Vagina (tissue), 2 donors: ENCODE results near the gene NXPH2. TPM values are rescaled to one million over a fixed set of nuclear protein-coding genes. Genes with fewer than 3 reads are reported as not detected.
"Not testable (repeated sequence)": the region's sequence is repeated elsewhere in the genome, so short reads cannot be mapped to it uniquely, and the experiment has no call there.

Source experiments
- DNase-seq, 2 donors: peaks; one replicate each; pipeline ENCODE4 v3.0.0-alpha.2; 2017; ENCODE audit errors: extremely low spot score in 2 of 2
- H3K27ac ChIP-seq: fragments of 200-600 bp; sonication (generic); one replicate; pipeline ENCODE4 v1.5.1; 2019
- H3K27me3 ChIP-seq: fragments of 200-600 bp; sonication (generic); one replicate; pipeline ENCODE4 v1.5.1; 2019
- H3K36me3 ChIP-seq, 2 donors: fragments of 200-600 bp; sonication (generic); one replicate each; pipeline ENCODE4 v1.5.1; 2017 to 2019
- H3K4me1 ChIP-seq: fragments of 200-600 bp; sonication (generic); one replicate; pipeline ENCODE4 v1.5.1; 2019
- H3K4me3 ChIP-seq, 2 donors: fragments of 200-600 bp; sonication (generic); 1 replicate in 1 of 2; 2 replicates in 1 of 2; pipeline ENCODE4 v1.5.1; 2016 to 2019
- H3K9me3 ChIP-seq: fragments of 200-600 bp; sonication (generic); one replicate; pipeline ENCODE4 v1.5.1; 2019
- POLR2A ChIP-seq, 2 donors: fragments of 450-650 bp; IDR thresholded peaks; one replicate each; pipeline ENCODE4 v1.6.1; 2017; ENCODE audit warnings: antibody characterized with exemption in 2 of 2, mild to moderate bottlenecking in 2 of 2, moderate library complexity in 2 of 2
- POLR2AphosphoS5 ChIP-seq, 2 donors: sonication (generic); formaldehyde crosslinking; IDR thresholded peaks; one replicate each; pipeline ENCODE4 v1.9.0; 2017; ENCODE audit warnings: antibody characterized with exemption in 2 of 2, mild to moderate bottlenecking in 2 of 2, low read depth in 1 of 2; ENCODE audit not compliant: insufficient read depth in 1 of 2
- intact Hi-C: fragments of 100-400 bp; cut with DNase I; formaldehyde crosslinking; loops from one replicate; pipeline ENCODE4 v1.15.1; 2023
- total RNA-seq: library from RNA; depleted of rRNA; stranded (reverse); fragments of >200 nt; gene quantifications from one replicate; pipeline ENCODE4 v1.2.3, GENCODE V29; 2016
- TF ChIP-seq, protein P1 (sequence below), 3 experiments: fragments of 450-650 bp in 2 of 3; fragments of 200-600 bp in 1 of 3; sonication (generic) in 1 of 3; IDR thresholded peaks; one replicate each; pipeline ENCODE4 v1.5.1; 2017 to 2019; ENCODE audit warnings: antibody characterized with exemption in 3 of 3, mild to moderate bottlenecking in 2 of 3, moderate library complexity in 2 of 3

NXPH2 gene
- total RNA-seq, 1 donor from 2014 or later, result not detected

DNA sequence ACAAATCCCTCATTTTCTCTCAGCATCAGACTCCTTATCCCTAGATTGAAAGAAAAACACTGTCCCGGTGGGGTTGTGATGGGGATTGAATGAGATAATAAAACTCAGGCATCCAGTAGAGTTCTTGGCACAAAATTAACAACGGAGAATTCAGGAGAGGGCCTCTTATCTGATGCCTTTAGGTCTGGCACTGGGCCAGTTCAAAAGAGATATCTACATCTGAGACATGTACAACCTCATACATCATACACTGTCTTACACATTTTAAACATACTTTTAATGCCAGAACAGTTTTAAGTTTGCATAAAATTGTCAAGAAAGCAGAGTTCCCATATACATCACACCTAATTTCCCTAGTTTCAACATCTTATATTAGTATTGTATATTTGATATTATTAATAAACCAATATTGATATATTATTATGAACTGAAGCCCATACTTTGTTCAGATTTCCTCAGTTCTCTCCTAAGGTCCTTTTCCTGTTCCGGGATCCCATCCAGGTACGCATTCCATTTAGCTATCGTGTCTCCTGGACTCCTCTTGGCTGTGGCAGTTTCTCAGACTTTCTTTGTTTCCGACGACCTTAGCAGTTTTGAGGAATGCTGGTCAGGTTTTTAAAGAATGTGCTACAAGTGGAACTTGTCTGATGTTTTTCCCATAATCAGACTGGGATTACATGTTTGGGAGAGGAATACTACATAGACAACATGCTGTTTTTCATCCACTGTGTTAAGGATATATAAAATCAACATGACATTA is 27.8 kb downstream of the NXPH2 start:
- no peaks in the 10 kb centered on the region for H3K9me3 ChIP-seq
- no peak for DNase-seq
- H3K27me3 ChIP-seq, result no peaks in the 10 kb centered on the region
- no peaks in the 10 kb centered on the region for H3K36me3 ChIP-seq
- no peak overlapping the region for H3K27ac ChIP-seq
- H3K4me1 ChIP-seq, result no peaks in the 10 kb centered on the region
- H3K4me3 ChIP-seq, result no peak overlapping the region
- TF ChIP-seq POLR2A (IDR thresholded peaks at IDR 0.05) (no peak), POLR2AphosphoS5 (IDR thresholded peaks at IDR 0.05; ENCODE audit: insufficient read depth in 1 of 2, low read depth in 1 of 2) (no peak)
- TF ChIP-seq, protein P1, sequence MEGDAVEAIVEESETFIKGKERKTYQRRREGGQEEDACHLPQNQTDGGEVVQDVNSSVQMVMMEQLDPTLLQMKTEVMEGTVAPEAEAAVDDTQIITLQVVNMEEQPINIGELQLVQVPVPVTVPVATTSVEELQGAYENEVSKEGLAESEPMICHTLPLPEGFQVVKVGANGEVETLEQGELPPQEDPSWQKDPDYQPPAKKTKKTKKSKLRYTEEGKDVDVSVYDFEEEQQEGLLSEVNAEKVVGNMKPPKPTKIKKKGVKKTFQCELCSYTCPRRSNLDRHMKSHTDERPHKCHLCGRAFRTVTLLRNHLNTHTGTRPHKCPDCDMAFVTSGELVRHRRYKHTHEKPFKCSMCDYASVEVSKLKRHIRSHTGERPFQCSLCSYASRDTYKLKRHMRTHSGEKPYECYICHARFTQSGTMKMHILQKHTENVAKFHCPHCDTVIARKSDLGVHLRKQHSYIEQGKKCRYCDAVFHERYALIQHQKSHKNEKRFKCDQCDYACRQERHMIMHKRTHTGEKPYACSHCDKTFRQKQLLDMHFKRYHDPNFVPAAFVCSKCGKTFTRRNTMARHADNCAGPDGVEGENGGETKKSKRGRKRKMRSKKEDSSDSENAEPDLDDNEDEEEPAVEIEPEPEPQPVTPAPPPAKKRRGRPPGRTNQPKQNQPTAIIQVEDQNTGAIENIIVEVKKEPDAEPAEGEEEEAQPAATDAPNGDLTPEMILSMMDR (IDR thresholded peaks at IDR 0.05), result no peak
- intact Hi-C loops, result no loop called here

DNA sequence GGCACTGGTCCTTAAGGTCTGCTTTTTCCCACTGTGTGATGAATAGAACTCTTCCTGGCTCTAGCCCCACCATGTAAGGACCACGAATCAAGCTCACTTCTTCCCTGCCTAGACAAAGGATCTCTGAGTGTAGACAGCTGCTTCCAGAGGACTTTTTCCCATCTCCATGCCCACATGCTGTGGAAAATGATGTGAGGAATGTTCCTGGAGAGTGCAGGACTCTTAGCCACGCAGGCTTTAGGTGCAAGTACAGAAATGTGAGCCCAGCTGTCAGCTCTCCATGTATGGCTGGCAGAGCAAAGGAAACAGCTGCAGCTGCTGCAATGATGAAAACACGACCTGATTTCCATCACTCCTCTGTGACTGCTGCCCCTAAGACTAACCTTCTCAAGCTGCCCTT is 35.5 kb downstream of the NXPH2 start:
- Histone ChIP-seq H3K27me3 (no peaks in the 10 kb centered on the region), H3K9me3 (no peaks in the 10 kb centered on the region), H3K4me3 (no peak overlapping the region), H3K36me3 (no peaks in the 10 kb centered on the region), H3K27ac (no peak overlapping the region), H3K4me1 (no peaks in the 10 kb centered on the region)
- intact Hi-C loops, result no loop called here
- TF ChIP-seq POLR2AphosphoS5 (IDR thresholded peaks at IDR 0.05; ENCODE audit: insufficient read depth in 1 of 2, low read depth in 1 of 2) (no peak), POLR2A (IDR thresholded peaks at IDR 0.05) (no peak)
- TF ChIP-seq, protein P1 (IDR thresholded peaks at IDR 0.05), result no peak
- no peak for DNase-seq

DNA sequence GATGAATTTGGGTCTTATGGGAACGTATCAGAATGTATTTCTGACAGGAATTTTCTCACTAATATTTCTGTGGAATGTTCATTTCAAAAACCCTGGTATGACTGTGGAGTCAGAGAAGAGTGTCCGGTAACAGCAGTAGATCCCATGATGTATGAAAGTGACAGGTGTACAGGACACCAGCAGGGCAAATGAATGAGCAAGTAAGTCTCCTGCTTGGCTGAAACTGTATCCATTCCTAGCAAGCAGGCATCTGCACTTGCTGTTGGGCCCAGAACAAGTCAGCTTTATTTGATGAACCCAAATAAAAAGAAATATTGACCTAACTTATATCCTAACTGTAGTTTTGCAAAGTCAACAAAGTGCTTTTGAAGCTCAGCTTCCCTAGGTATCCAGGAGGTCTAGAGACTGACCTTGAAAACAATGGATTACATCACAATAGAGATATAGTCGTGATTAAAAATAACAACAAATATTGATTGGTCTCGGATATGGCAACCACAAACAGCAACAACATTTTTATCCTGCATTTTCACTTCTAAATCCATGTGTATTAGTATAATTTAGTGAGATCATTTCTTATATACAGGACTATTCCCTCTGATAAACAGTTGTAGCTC is 37.6 kb downstream of the NXPH2 start:
- DNase-seq, result no peak

DNA sequence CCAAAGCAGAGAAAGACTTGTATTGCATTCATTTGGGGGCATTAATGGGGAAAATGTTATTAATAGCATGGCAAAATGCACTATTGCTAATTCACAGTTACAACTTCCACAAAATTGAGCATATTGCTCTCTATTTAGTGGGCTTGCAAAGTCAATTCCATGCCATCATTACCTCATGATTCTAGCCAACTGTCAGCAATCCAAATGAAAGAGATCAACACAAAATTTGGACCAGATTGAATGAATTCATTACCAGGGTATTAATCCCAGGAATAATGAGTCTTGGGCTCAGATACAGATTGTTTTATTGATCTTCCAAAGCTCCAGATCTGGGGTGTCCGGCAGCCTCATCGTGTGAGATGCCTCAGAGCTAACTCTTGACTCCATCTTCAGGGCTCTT is 38.3 kb downstream of the NXPH2 start:
- no peaks in the 10 kb centered on the region for H3K4me1 ChIP-seq
- no peak for DNase-seq
- intact Hi-C loops, result no loop called here
- H3K9me3 ChIP-seq, result no peaks in the 10 kb centered on the region
- no peaks in the 10 kb centered on the region for H3K36me3 ChIP-seq
- TF ChIP-seq, protein P1 (IDR thresholded peaks at IDR 0.05), result no peak
- TF ChIP-seq POLR2A (IDR thresholded peaks at IDR 0.05), result no peak
- TF ChIP-seq POLR2AphosphoS5 (IDR thresholded peaks at IDR 0.05; ENCODE audit: insufficient read depth in 1 of 2, low read depth in 1 of 2), result no peak
- H3K27ac ChIP-seq, result no peak overlapping the region
- no peaks in the 10 kb centered on the region for H3K27me3 ChIP-seq
- H3K4me3 ChIP-seq, result no peak overlapping the region

More for the DNA sequence above, 37.6 kb downstream of the NXPH2 start:
- Histone ChIP-seq H3K4me1 (no peaks in the 10 kb centered on the region), H3K27me3 (no peaks in the 10 kb centered on the region), H3K27ac (no peak overlapping the region), H3K36me3 (no peaks in the 10 kb centered on the region), H3K4me3 (no peak overlapping the region), H3K9me3 (no peaks in the 10 kb centered on the region)
- intact Hi-C loops, result no loop called here
- TF ChIP-seq POLR2AphosphoS5 (IDR thresholded peaks at IDR 0.05; ENCODE audit: insufficient read depth in 1 of 2, low read depth in 1 of 2), result no peak
- TF ChIP-seq, protein P1 (IDR thresholded peaks at IDR 0.05), result no peak
- TF ChIP-seq POLR2A (IDR thresholded peaks at IDR 0.05), result no peak

DNA sequence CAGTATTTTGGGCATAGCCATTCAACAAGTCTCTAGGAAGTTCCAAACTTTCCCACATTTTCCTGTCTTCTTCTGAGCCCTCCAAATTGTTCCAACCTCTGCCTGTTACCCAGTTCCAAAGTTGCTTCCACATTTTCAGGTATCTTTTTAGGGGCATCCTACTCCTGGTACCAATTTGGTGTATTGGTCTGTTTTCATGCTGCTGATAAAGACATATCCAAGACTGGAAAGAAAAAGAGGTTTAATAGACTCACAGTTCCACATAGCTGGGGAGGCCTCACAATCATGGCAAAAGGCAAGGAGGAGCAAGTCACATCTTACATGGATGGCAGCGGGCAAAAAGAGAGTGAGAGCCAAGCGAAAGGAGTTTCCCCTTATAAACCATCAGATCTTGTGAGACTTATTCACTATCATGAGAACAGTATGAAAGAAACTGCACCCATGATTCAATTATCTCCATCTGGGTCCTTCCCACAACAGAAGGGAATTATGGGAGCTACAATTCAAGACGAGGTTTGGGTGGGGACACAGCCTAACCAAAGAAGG is 43.1 kb downstream of the NXPH2 start:
- intact Hi-C loops, H3K4me1 ChIP-seq, H3K27me3 ChIP-seq, DNase-seq, H3K4me3 ChIP-seq, H3K9me3 ChIP-seq, H3K36me3 ChIP-seq, H3K27ac ChIP-seq: not testable (repeated sequence)
